Inflammatory macrophage (primary cell): ENCODE measurements around the gene PLCG2.
"Not testable (repeated sequence)": the region's sequence is repeated elsewhere in the genome, so short reads cannot be mapped to it uniquely, and the experiment has no call there.

ENCODE experiments used
- DNase-seq, 2 donors: peaks; one replicate each; pipeline ENCODE4 v3.0.0-alpha.2; 2020 to 2022

The PLCG2 gene

GRCh38 chr16:81921085-81921814, 142.2 kb downstream of the PLCG2 start:
- DNase-seq, result no peak

- DNase-seq, result no peak
Observed at GRCh38 chr16:81921843-81922584, 142.9 kb downstream of the PLCG2 start.

- DNase-seq, result no peak
Observed at GRCh38 chr16:81923296-81923695, 144.2 kb downstream of the PLCG2 start.

- DNase-seq, result no peak
Observed at GRCh38 chr16:81925016-81925415, 145.9 kb downstream of the PLCG2 start.

- no peak for DNase-seq
Observed at GRCh38 chr16:81926036-81926435, 146.9 kb downstream of the PLCG2 start.

GRCh38 chr16:81927561-81928185, 148.6 kb downstream of the PLCG2 start:
- DNase-seq, result no peak

- no peak for DNase-seq
Observed at GRCh38 chr16:81928271-81928918, 149.3 kb downstream of the PLCG2 start.

GRCh38 chr16:81928975-81929374, 149.9 kb downstream of the PLCG2 start:
- DNase-seq, result peak; percentile 88 to 91

- DNase-seq, result no peak
Observed at GRCh38 chr16:81929841-81930240, 150.8 kb downstream of the PLCG2 start.

- DNase-seq, result no peak
Observed at GRCh38 chr16:81931927-81932326, 152.8 kb downstream of the PLCG2 start.

- no peak for DNase-seq
Observed at GRCh38 chr16:81932668-81933067, 153.6 kb downstream of the PLCG2 start.

GRCh38 chr16:81933361-81933760, 154.3 kb downstream of the PLCG2 start:
- DNase-seq, result no peak

GRCh38 chr16:81934711-81935110, 155.6 kb downstream of the PLCG2 start:
- not testable (repeated sequence) for DNase-seq

GRCh38 chr16:81936209-81937000, 157.3 kb downstream of the PLCG2 start:
- DNase-seq, result no peak

- no peak for DNase-seq
Observed at GRCh38 chr16:81937305-81938038, 158.4 kb downstream of the PLCG2 start.

- no peak for DNase-seq
Observed at GRCh38 chr16:81938326-81939163, 159.5 kb downstream of the PLCG2 start.

GRCh38 chr16:81939164-81940056, 160.3 kb downstream of the PLCG2 start:
- no peak for DNase-seq

- peak; percentile 25 to 53 for DNase-seq
Observed at GRCh38 chr16:81940781-81941560, 161.9 kb downstream of the PLCG2 start.
